HL-60/S4 (cell line): ENCODE results near the gene TSPYL4.

Experiments used
- in situ Hi-C: fragments of 300-500 bp; cut with MboI; formaldehyde crosslinking; loops from 2 replicates; pipeline ENCODE4 v1.14.3; 2022; ENCODE audit warnings: low sequenced_read_pairs

Gene TSPYL4

GRCh38 chr6:116253505-116254296 is at the start of gene TSPYL4:
TSPYL4 (minus strand) TSS chr6:116254075; CDS start chr6:116254008, 67 bp downstream.
- in situ Hi-C loops = no loop called here

- in situ Hi-C loops = no loop called here
Observed at GRCh38 chr6:116301104-116301503, 47.2 kb upstream of the TSPYL4 start.

GRCh38 chr6:116300566-116300965 is 46.7 kb upstream of the TSPYL4 start:
- in situ Hi-C loops = no loop called here

GRCh38 chr6:116298973-116299372 is 45.1 kb upstream of the TSPYL4 start:
- in situ Hi-C loops = no loop called here

- in situ Hi-C loops = no loop called here
Observed at GRCh38 chr6:116298273-116298672, 44.4 kb upstream of the TSPYL4 start.

GRCh38 chr6:116292553-116292952 is 38.7 kb upstream of the TSPYL4 start:
- in situ Hi-C loops = no loop called here

- in situ Hi-C loops = no loop called here
Observed at GRCh38 chr6:116291701-116292396, 38.0 kb upstream of the TSPYL4 start.

- in situ Hi-C loops = no loop called here
Observed at GRCh38 chr6:116290799-116291198, 36.9 kb upstream of the TSPYL4 start.

GRCh38 chr6:116289876-116290275 is 36.0 kb upstream of the TSPYL4 start:
- in situ Hi-C loops = loop anchor here (10.0 kb wide), 1 partner anchor 275 kb away; no protein-coding TSS in a partner anchor

GRCh38 chr6:116287689-116288282 is 33.9 kb upstream of the TSPYL4 start:
- in situ Hi-C loops = loop anchor here (10.0 kb wide), 1 partner anchor 277 kb away; no protein-coding TSS in a partner anchor

- in situ Hi-C loops = loop anchor here (10.0 kb wide), 1 partner anchor 278 kb away; no protein-coding TSS in a partner anchor
Observed at GRCh38 chr6:116286773-116287358, 33.0 kb upstream of the TSPYL4 start.

- in situ Hi-C loops = loop anchor here (10.0 kb wide), 1 partner anchor 280 kb away; no protein-coding TSS in a partner anchor
Observed at GRCh38 chr6:116284984-116285383, 31.1 kb upstream of the TSPYL4 start.

- in situ Hi-C loops = loop anchor here (10.0 kb wide), 1 partner anchor 282 kb away; no protein-coding TSS in a partner anchor
Observed at GRCh38 chr6:116283191-116283590, 29.3 kb upstream of the TSPYL4 start.

GRCh38 chr6:116282698-116283097 is 28.8 kb upstream of the TSPYL4 start:
- in situ Hi-C loops = loop anchor here (10.0 kb wide), 1 partner anchor 282 kb away; no protein-coding TSS in a partner anchor

GRCh38 chr6:116280933-116281316 is 27.1 kb upstream of the TSPYL4 start:
- in situ Hi-C loops = loop anchor here (10.0 kb wide), 1 partner anchor 284 kb away; no protein-coding TSS in a partner anchor

- in situ Hi-C loops = loop anchor here (10.0 kb wide), 1 partner anchor 284 kb away; no protein-coding TSS in a partner anchor
Observed at GRCh38 chr6:116280161-116280932, 26.5 kb upstream of the TSPYL4 start.

- in situ Hi-C loops = loop anchor here (10.0 kb wide), 1 partner anchor 285 kb away; no protein-coding TSS in a partner anchor
Observed at GRCh38 chr6:116279232-116280160, 25.6 kb upstream of the TSPYL4 start, which contains the start of gene TSPYL1. TSPYL1 (minus strand) TSS chr6:116279930; CDS start chr6:116279830, 100 bp downstream.

- in situ Hi-C loops = no loop called here
Observed at GRCh38 chr6:116278854-116279231, 25.0 kb upstream of the TSPYL4 start.

GRCh38 chr6:116278481-116278829 is 24.6 kb upstream of the TSPYL4 start:
- in situ Hi-C loops = no loop called here
